Measurements from ENCODE around the gene SMARCAL1.

The SMARCAL1 gene

GRCh38 chr2:216392945-216393840 lies 19.1 kb upstream of the SMARCAL1 start:
- DNase-seq (ENCODE audit: low spot score) = no peak

DNA sequence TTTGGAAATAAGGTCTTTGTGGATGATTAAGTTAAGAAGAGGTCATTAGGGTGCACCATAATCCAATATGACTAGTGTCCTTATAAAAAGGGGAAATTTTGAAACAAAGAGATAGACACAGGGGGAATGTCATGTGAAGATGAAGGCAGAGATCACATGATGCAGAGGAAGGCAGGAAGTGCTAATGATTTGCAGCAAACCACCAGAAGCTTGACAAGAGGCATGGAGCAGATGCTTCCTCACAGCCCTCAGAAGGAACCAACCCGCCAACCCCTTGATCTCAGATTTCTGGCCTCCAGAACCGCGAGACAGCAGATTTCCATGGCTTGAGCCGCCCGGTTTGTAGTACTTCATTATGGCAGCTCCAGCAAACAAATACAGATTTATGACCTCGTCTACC lies 17.4 kb upstream of the SMARCAL1 start:
- DNase-seq (ENCODE audit: low spot score) = no peak

DNA sequence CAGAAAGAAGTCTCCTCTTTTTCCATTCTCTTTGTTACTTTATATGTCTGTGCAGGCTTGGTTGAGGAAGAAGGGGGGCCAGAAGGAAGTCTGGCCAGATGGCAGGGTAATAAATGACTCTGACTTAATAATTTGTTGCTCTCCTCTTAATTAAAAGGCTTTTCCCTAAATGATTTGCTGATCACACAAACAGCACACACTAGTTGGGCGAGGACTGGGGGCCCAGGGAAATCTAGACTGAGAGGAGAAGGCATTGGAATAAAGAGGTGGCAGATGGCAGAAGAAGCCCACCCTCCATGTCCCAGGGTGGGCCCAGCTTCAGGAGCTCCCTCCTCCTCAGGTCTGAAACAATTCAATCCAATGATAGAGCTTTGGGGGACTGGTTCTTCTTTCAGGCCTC lies 12.7 kb upstream of the SMARCAL1 start:
- no peak for DNase-seq (ENCODE audit: low spot score)

- DNase-seq (ENCODE audit: low spot score) = no peak
Measured at GRCh38 chr2:216402751-216403150, 9.5 kb upstream of the SMARCAL1 start.

DNA sequence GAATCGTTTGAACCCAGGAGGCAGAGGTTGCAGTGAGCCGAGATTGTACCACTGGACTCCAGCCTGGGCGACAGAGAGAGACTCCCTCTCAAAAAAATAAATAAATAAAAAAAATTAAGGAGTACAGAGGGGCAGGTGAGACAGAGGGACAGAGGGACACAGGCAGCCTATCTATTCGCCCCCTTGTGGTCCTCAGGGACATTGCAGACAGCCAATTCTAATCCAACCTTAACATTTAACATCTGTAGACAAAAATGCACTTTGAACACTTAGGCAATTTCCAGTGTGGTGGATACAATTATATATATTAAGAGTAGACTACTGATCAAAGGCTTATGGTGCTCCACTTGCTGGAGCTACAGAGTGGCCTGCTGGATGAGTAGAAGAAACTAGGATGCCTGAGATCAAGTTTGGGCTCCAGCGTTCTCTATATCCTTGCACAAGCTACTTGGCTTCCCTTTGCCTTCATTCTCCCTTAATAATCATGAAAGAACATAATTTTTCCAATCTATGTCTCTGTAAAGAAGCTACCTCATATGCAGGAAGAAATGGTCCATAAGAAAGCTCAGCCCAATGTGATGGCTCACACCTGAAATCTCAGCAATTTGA lies 8.2 kb upstream of the SMARCAL1 start:
- DNase-seq (ENCODE audit: low spot score) = no peak

- DNase-seq (ENCODE audit: low spot score) = no peak
Measured at GRCh38 chr2:216405588-216405987, 6.7 kb upstream of the SMARCAL1 start.

DNA sequence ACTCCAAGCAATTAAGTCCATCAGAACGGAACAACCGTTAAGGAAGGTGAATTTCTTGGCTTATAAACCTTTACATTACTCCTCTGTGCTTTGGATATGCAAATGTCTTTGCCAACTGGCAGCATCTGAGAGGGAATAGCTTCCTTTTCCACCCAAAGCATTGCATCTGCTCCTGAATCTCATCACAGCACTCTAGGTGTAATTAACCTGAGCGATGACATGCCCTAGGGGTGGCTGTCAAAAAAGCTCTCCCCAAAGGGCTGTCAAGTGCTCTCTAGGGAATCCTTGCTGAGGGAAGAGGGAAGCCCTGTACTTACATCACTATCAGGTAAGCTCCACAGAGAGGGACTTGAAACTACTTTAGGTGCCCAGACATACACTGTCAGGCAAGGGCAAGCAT lies 5.5 kb upstream of the SMARCAL1 start:
- DNase-seq (ENCODE audit: low spot score) = no peak

GRCh38 chr2:216408426-216409290 lies 3.6 kb upstream of the SMARCAL1 start:
- no peak for DNase-seq (ENCODE audit: low spot score)

DNA sequence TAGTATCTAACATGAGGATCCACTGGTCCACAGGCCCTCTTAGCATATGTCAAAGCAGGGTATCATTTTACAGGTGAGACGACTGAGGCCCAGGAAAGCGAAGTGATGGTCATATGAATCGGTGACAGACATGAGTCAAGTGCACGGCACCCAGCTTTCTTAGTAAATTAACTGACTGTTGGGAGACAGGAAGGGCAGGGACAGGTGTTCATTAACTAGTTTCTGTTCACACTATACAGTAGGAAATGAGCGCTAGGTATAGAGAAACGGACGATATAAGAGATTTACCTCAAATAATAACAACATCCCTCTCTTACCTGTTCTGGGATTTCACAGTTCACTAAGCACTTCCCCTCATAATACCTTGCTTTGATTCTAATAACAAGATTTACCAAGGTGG lies 1.7 kb upstream of the SMARCAL1 start:
- no peak for DNase-seq (ENCODE audit: low spot score)

- DNase-seq (ENCODE audit: low spot score) = no peak
Measured at GRCh38 chr2:216413882-216414281, 1.6 kb downstream of the SMARCAL1 start.

DNA sequence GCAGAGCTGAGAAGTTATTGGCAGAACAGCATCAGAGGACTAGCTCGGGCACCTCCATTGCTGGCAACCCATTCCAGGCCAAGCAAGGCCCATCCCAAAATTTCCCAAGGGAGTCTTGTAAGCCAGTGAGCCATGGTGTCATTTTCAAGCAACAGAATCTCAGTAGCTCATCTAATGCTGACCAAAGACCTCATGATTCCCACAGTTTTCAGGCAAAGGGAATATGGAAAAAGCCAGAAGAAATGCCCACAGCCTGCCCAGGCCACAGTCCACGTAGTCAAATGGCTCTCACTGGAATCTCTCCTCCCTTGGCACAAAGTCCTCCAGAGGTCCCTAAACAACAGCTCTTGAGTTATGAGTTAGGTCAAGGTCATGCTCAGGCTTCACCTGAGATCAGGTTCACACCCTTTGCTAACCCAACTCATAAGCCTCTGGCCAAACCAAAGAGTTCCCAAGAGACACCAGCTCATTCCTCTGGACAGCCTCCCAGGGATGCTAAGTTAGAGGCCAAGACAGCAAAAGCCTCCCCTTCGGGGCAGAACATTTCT lies 2.6 kb downstream of the SMARCAL1 start:
- DNase-seq (ENCODE audit: low spot score) = no peak

DNA sequence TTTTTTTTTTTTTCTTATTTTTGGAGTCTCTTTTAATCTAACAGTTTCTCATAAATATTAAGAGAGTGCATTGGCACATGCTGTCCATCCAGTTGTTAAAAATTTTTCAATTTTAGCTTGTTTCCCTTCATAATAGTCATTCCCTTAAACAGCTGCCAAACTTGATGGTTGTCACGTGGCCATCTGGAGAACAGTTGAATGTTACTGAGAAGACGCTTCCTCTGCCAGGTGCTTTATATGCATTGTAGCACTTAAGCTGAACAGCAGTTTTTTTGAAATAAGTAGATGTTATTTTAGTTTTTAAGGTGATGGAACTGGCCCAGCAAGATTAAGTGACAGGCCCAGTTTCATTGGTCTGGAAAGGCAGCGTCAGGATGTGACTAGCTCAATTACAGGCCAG lies 3.3 kb downstream of the SMARCAL1 start:
- no peak for DNase-seq (ENCODE audit: low spot score)

GRCh38 chr2:216416571-216417307 lies 4.5 kb downstream of the SMARCAL1 start:
- no peak for DNase-seq (ENCODE audit: low spot score)

- no peak for DNase-seq (ENCODE audit: low spot score)
Measured at GRCh38 chr2:216418981-216419380, 6.7 kb downstream of the SMARCAL1 start.

DNA sequence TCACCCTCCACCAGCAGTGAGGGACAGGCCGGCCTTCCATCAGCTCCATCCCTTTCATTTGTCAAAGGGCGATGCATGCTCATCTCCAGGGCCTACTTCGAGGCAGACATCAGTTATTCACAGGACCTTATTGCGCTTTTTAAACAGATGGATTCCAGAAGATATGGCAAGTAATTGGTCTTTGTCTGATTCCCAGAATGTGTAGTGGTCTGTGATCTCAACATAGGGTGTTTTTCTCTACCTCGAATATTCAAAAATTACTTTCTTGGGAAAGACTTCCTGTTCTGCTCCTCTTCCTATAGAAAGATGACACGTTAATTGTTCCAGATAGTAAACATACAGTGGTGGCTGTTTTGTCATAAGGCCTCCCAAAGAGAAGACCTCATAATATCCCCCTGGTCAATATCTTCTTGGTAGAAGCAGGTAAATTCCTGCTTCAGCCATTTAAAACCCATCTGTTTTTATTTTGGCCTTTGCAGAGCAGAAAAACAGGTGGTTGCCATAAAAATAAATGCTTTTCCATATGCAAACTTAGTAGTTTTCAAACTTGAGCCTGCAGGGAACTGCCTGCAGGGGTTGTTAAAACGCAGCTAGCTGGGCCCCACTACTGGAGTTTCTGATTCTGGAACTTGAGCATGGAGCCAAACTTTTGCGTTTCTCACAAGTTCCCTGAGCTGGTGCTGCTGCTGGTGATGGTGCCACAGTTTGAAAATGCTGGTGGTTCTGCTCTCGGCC lies 8.2 kb downstream of the SMARCAL1 start:
- no peak for DNase-seq (ENCODE audit: low spot score)

DNA sequence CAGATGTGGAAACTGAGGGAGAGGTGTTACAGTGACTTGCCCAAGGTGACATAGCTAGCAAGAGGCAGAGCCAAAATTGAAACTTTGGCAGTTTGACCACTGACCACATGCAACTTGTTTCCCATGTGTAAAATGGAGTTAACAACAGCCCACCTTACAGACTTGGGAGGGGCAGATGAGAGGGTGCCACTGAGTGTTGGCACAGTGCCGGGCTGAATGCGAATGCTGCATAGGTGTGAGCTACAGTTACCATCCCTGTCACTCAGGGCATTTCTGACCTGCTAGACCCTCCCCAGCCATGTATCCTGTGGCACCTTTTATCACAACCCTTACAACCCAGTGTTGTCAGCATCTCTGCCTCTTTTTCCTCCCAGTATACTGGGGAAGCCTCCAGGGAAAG lies 10.8 kb downstream of the SMARCAL1 start:
- DNase-seq (ENCODE audit: low spot score) = no peak

GRCh38 chr2:216424274-216424673 lies 12.0 kb downstream of the SMARCAL1 start:
- no peak for DNase-seq (ENCODE audit: low spot score)

GRCh38 chr2:216425008-216425787 lies 12.9 kb downstream of the SMARCAL1 start:
- DNase-seq (ENCODE audit: low spot score) = no peak

DNA sequence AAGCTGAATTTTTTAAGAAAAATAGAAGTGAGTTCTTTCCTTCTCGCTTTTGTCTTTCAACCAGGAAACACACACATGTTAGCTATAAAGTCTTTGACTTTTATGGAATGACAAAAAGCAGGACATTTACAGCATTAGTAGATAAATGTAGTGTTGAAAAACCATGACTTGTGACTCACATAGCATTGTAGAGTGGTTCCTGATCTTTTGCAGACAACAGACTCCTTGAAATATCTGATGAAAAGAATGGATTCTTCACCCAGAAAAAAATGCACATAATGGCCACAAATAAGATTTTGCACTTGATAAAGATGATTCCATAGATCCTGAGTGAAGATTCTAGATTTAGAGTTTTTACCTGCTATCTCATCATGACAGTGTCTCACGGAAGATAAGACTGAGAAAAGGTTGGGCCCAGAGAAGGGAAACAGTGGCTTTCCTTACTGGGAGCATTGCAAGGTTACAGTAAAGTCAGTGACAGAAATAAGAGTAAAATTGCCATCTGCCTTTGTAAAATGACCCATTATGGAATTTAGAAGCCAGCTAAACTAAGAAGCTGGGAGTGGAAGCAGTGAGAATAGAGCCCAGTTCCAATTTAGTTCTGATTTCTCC lies 14.0 kb downstream of the SMARCAL1 start:
- DNase-seq (ENCODE audit: low spot score) = no peak

DNA sequence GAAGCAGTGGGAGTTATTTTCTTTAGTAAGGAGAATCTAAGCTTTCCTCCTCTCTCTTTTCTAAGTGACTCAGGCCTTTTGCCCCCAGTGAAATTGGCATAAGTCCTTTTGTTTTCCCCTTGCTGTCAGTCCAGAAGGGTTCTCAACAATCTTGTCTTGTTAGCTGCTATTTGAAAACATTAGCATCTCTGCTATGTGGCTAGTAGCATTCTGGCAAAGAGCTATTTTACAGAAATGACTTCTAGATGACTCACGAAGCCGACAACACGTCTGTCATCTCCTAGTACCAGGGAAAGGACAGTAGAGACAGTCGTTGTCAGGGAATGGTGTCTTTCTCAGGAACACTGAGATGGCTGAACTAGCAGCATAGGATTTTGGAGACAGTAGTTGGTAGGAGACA lies 14.7 kb downstream of the SMARCAL1 start:
- no peak for DNase-seq (ENCODE audit: low spot score)

Data from COLO829 (cell line).